Neutrophil (primary cell): ENCODE results near the gene CX3CL1.

ENCODE experiments used
- H3K27ac ChIP-seq: fragments of 200-600 bp; sonication (generic); 2 replicates; pipeline ENCODE4 v1.5.1; 2016; ENCODE audit warnings: mild to moderate bottlenecking, moderate library complexity
- H3K27me3 ChIP-seq: fragments of 200-600 bp; sonication (generic); 2 replicates; pipeline ENCODE4 v1.6.0; 2016; ENCODE audit warnings: mild to moderate bottlenecking
- H3K36me3 ChIP-seq: fragments of 200-600 bp; sonication (generic); 2 replicates; pipeline ENCODE4 v1.5.1; 2017
- H3K4me1 ChIP-seq, 2 experiments: fragments of 200-600 bp in 1 of 2; sonication (generic) in 1 of 2; 1 replicate in 1 of 2; 2 replicates in 1 of 2; pipeline versions ENCODE4 v1.5.1 to v1.6.1; 2013 to 2016; ENCODE audit warnings: low read depth in 1 of 2, low read length in 1 of 2, mild to moderate bottlenecking in 1 of 2, moderate library complexity in 1 of 2; ENCODE audit not compliant: control insufficient read depth in 1 of 2, insufficient read depth in 1 of 2
- H3K4me3 ChIP-seq, 2 experiments: fragments of 200-600 bp in 1 of 2; sonication (generic) in 1 of 2; 1 replicate in 1 of 2; 2 replicates in 1 of 2; pipeline ENCODE4 v1.5.1; 2013 to 2016; ENCODE audit warnings: low read depth in 1 of 2, low read length in 1 of 2, mild to moderate bottlenecking in 1 of 2, moderate library complexity in 1 of 2
- H3K9me3 ChIP-seq: fragments of 200-600 bp; sonication (generic); 2 replicates; pipeline ENCODE4 v1.5.1; 2016
- TF ChIP-seq, protein P1 (sequence below): fragments of 200-600 bp; sonication (generic); IDR thresholded peaks from 2 replicates; pipeline ENCODE4 v1.5.1; 2016; ENCODE audit warnings: antibody characterized with exemption

Gene CX3CL1

GRCh38 chr16:57413733-57414132, 41.4 kb downstream of the CX3CL1 start:
- Histone ChIP-seq H3K36me3 (no peaks in the 10 kb centered on the region), H3K27ac (no peak overlapping the region), H3K9me3 (no peaks in the 10 kb centered on the region), H3K4me1 (peaks cover 10 to 11% of the 10 kb centered on the region in 2 experiments), H3K27me3 (peaks cover 22% of the 10 kb centered on the region), H3K4me3 (no peak overlapping the region)
- TF ChIP-seq, protein P1, sequence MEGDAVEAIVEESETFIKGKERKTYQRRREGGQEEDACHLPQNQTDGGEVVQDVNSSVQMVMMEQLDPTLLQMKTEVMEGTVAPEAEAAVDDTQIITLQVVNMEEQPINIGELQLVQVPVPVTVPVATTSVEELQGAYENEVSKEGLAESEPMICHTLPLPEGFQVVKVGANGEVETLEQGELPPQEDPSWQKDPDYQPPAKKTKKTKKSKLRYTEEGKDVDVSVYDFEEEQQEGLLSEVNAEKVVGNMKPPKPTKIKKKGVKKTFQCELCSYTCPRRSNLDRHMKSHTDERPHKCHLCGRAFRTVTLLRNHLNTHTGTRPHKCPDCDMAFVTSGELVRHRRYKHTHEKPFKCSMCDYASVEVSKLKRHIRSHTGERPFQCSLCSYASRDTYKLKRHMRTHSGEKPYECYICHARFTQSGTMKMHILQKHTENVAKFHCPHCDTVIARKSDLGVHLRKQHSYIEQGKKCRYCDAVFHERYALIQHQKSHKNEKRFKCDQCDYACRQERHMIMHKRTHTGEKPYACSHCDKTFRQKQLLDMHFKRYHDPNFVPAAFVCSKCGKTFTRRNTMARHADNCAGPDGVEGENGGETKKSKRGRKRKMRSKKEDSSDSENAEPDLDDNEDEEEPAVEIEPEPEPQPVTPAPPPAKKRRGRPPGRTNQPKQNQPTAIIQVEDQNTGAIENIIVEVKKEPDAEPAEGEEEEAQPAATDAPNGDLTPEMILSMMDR: no peak

- peaks cover 14 to 16% of the 10 kb centered on the region in 2 experiments for H3K4me1 ChIP-seq
- H3K27me3 ChIP-seq: peaks cover 16% of the 10 kb centered on the region
- H3K9me3 ChIP-seq: no peaks in the 10 kb centered on the region
- no peak overlapping the region for H3K27ac ChIP-seq
- TF ChIP-seq, protein P1: no peak
- H3K36me3 ChIP-seq: no peaks in the 10 kb centered on the region
- H3K4me3 ChIP-seq: no peak overlapping the region
These were observed 43.8 kb downstream of the CX3CL1 start for GRCh38 chr16:57416084-57416483.

DNA sequence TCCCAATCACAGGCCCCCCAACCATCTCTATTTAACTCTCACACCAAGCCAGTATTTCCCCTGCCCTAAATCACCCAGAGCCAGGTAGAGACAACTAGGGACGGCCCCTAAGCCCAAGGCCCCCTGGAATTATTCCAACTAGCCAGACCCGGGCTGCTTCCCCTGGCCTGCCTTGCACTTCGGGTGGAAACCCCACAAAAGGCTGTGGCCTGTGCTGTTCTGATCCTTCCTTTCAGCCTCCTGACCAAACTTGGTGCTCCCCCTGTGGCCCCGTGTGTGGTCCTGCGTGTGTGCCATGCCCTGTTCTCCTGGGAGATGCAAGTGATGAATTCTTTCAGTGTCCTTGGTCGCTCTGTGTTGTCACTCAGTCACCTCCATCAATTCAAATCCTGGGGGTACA, 47.2 kb downstream of the CX3CL1 start:
- H3K27ac ChIP-seq: peak overlapping the region; percentile 31
- H3K27me3 ChIP-seq: peaks cover 10% of the 10 kb centered on the region
- TF ChIP-seq, protein P1: no peak
- no peaks in the 10 kb centered on the region for H3K9me3 ChIP-seq
- no peaks in the 10 kb centered on the region for H3K36me3 ChIP-seq
- H3K4me1 ChIP-seq: peaks cover 14 to 16% of the 10 kb centered on the region in 2 experiments
- H3K4me3 ChIP-seq: no peak overlapping the region

DNA sequence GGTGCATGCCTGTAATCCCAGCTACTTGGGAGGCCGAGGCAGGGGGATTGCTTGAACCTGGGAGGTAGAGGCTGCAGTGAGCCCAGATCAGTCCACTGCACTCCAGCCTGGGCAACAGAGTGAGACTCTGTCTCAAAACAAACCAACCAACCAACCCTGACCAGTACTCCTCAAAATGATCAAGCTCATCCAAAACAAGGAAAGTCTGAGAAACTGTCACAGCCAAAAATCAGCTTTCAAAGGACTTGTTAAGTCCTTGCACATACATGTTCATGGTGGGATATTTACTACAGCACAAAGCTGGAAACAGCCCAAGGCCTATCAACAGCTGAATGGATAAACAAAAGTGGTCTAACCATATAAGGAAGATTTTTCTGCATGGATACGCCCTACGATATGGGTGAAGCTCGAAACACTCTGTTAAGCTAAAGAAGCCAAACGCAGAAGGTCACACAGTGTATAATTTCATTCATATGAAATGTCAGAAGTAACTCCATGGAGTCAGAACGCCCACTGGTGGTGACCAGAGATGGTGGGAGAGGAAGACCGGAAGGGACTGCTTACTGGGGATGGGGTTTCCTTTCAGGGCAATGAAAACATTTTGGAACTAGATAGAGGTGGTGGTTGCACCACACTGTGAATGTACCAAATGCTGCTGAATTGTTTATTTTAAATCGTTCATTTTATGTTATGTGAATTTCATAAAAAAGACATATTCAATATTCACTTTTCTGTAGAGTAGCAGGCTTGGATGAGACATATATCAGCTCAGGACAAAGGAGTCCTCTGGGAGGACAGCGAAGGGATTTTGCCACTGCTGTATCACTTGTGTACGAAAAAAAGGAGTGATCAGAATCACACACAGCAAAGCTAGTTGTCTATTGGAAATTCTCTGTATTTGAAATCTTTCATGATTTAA, 50.0 kb downstream of the CX3CL1 start:
- Histone ChIP-seq H3K36me3 (peaks cover 12% of the 10 kb centered on the region), H3K9me3 (no peaks in the 10 kb centered on the region), H3K27ac (no peak overlapping the region), H3K4me1 (peaks cover 5 to 7% of the 10 kb centered on the region in 2 experiments), H3K27me3 (no peaks in the 10 kb centered on the region), H3K4me3 (no peak overlapping the region)
- TF ChIP-seq, protein P1: no peak

- peaks cover 21% of the 10 kb centered on the region for H3K36me3 ChIP-seq
- no peak overlapping the region for H3K27ac ChIP-seq
- peaks cover 4 to 7% of the 10 kb centered on the region in 2 experiments for H3K4me1 ChIP-seq
- H3K27me3 ChIP-seq: no peaks in the 10 kb centered on the region
- H3K9me3 ChIP-seq: no peaks in the 10 kb centered on the region
- TF ChIP-seq, protein P1: no peak
- no peak overlapping the region for H3K4me3 ChIP-seq
These were observed 50.9 kb downstream of the CX3CL1 start for GRCh38 chr16:57423152-57423551.
